HepG2 (cell line): Measurements from ENCODE around the gene HFM1. TPM values are rescaled to one million over a fixed set of nuclear protein-coding genes. Genes with fewer than 3 reads are reported as not detected.

Experiments
- ATAC-seq: fragments of 200-7000 bp; cut with Tn5 transposase; 3 replicates; pipeline ENCODE4 v1.9.1; 2020; ENCODE audit warnings: mild to moderate bottlenecking, moderate library complexity
- BruUV-seq: library from RNA; stranded (reverse); fragments of 400-500 nt; replicated peaks from 2 replicates; lab custom pipeline; 2021; lab: Mats Ljungman, UMichigan
- CTCF ChIA-PET: fragments of 300-600 bp; formaldehyde crosslinking; extraction: SDS; loops from one replicate; lab custom pipeline; 2021; ENCODE audit warnings: low total read pairs, inconsistent platforms, low intra/inter-chr PET ratio; lab: Yijun Ruan, JAX
- POLR2A ChIA-PET: fragments of 350-600 bp; sonication (Branson Sonifier 250); formaldehyde crosslinking; loops from one replicate; lab custom pipeline; 2020; ENCODE audit warnings: antibody characterized with exemption, inconsistent platforms; lab: Yijun Ruan, JAX
- DNase-seq: peaks from one replicate; pipeline ENCODE4 v3.0.0-alpha.2; 2015; ENCODE audit warnings: low spot score
- FAIRE-seq: peaks from 3 replicates; lab custom pipeline; 2011; peaks lifted over from hg19 to GRCh38; lab: Jason Lieb, UNC
- H2AFZ ChIP-seq: one replicate; pipeline ENCODE4 v1.6.1; 2011; ENCODE audit warnings: low read length, inconsistent platforms
- H3K27ac ChIP-seq: fragments of 300-600 bp; 3 replicates; pipeline ENCODE4 v1.8.0; 2011; ENCODE audit warnings: mixed run types, mild to moderate bottlenecking, mixed read lengths, low read length, inconsistent platforms; ENCODE audit not compliant: insufficient read depth; ENCODE audit errors: extremely low read length
- H3K27me3 ChIP-seq, 2 experiments: fragments of 200-600 bp in 1 of 2; 2 replicates in 1 of 2; 3 replicates in 1 of 2; pipeline versions ENCODE4 v1.6.0 to v1.8.0; 2011; ENCODE audit warnings: low read length in 2 of 2, mild to moderate bottlenecking in 2 of 2, moderate library complexity in 2 of 2, inconsistent platforms in 1 of 2; ENCODE audit not compliant: insufficient read depth in 2 of 2, control insufficient read depth in 1 of 2
- H3K36me3 ChIP-seq, 2 experiments: fragments of 200-600 bp in 1 of 2; replicated peaks in 1 of 2; 2 replicates in 1 of 2; 3 replicates in 1 of 2; pipeline versions ENCODE4 v1.5.1 to v1.8.0; 2011; ENCODE audit warnings: low read length in 2 of 2, inconsistent platforms in 1 of 2; ENCODE audit not compliant: insufficient read depth in 2 of 2, control insufficient read depth in 1 of 2
- H3K4me1 ChIP-seq: 2 replicates; pipeline ENCODE4 v1.5.1; 2012; ENCODE audit warnings: low read length, inconsistent platforms; ENCODE audit not compliant: insufficient read depth
- H3K4me2 ChIP-seq: 2 replicates; pipeline ENCODE4 v1.6.0; 2011; ENCODE audit warnings: low read depth, low read length, inconsistent platforms
- H3K4me3 ChIP-seq, 3 experiments: fragments of 200-600 bp in 1 of 3; sonication (generic), shearing (Covaris generic) in 1 of 3; replicated peaks in 1 of 3; 2 replicates each; pipeline ENCODE4 v1.5.1; 2011 to 2016; ENCODE audit warnings: low read length in 3 of 3, inconsistent platforms in 2 of 3, low read depth in 2 of 3, mild to moderate bottlenecking in 2 of 3, control low read depth in 1 of 3, mixed read lengths in 1 of 3; ENCODE audit not compliant: insufficient read depth in 1 of 3
- H3K79me2 ChIP-seq: one replicate; pipeline ENCODE4 v1.6.1; 2011; ENCODE audit warnings: low read length, inconsistent platforms; ENCODE audit not compliant: insufficient read depth
- H3K9ac ChIP-seq: 2 replicates; pipeline ENCODE4 v1.6.0; 2011; ENCODE audit warnings: mild to moderate bottlenecking, low read depth, low read length, inconsistent platforms; ENCODE audit not compliant: insufficient read depth
- H3K9me3 ChIP-seq: 2 replicates; pipeline ENCODE4 v1.5.1; 2012; ENCODE audit warnings: mild to moderate bottlenecking, low read length
- H4K20me1 ChIP-seq: 2 replicates; pipeline ENCODE4 v1.6.0; 2011; ENCODE audit warnings: inconsistent platforms, mild to moderate bottlenecking, low read length, moderate library complexity; ENCODE audit not compliant: insufficient read depth
- ATF7 ChIP-seq, 2 experiments: fragments of 450-650 bp in 1 of 2; sonication (generic) in 1 of 2; formaldehyde crosslinking in 1 of 2; IDR thresholded peaks; 2 replicates each; pipeline versions ENCODE4 v1.4.0 to v1.6.1; 2016 to 2020; ENCODE audit warnings: antibody characterized with exemption in 1 of 2, mild to moderate bottlenecking in 1 of 2, missing genetic modification reagents in 1 of 2
- CENPBD1 ChIP-seq: sonication (generic); formaldehyde crosslinking; IDR thresholded peaks from 2 replicates; pipeline ENCODE4 v1.8.0; 2022; ENCODE audit warnings: missing genetic modification reagents, low read depth, mild to moderate bottlenecking, borderline replicate concordance
- HMG20B ChIP-seq: conservative IDR thresholded peaks from 2 replicates; pipeline ENCODE4 v1.6.1; 2016; ENCODE audit warnings: missing genetic modification reagents, missing compliant biosample characterization
- HNRNPK ChIP-seq: fragments of 200-400 bp; formaldehyde crosslinking; IDR thresholded peaks from 2 replicates; pipeline ENCODE4 v1.6.1; 2018; ENCODE audit warnings: low read length, low read depth, moderate library complexity, mild to moderate bottlenecking; ENCODE audit not compliant: poor library complexity, severe bottlenecking
- ONECUT2 ChIP-seq: sonication (generic); formaldehyde crosslinking; IDR thresholded peaks from 2 replicates; pipeline ENCODE4 v1.4.0; 2020; ENCODE audit warnings: missing genetic modification reagents
- RFXAP ChIP-seq: sonication (generic); formaldehyde crosslinking; IDR thresholded peaks from 2 replicates; pipeline ENCODE4 v1.4.0; 2020; ENCODE audit warnings: missing genetic modification reagents, borderline replicate concordance
- SIN3B ChIP-seq: fragments of 150-350 bp; IDR thresholded peaks from 2 replicates; pipeline ENCODE4 v1.6.1; 2014; ENCODE audit warnings: low read length
- SMYD3 ChIP-seq: sonication (generic); formaldehyde crosslinking; IDR thresholded peaks from 2 replicates; pipeline ENCODE4 v1.8.1; 2023; ENCODE audit warnings: mild to moderate bottlenecking, missing genetic modification reagents
- SRF ChIP-seq: IDR thresholded peaks from 2 replicates; pipeline ENCODE4 v1.6.1; 2011; ENCODE audit warnings: mild to moderate bottlenecking, low read depth, low read length, moderate library complexity
- ZNF253 ChIP-seq: sonication (generic); formaldehyde crosslinking; IDR thresholded peaks from 2 replicates; pipeline ENCODE4 v1.8.0; 2022; ENCODE audit warnings: mild to moderate bottlenecking, missing genetic modification reagents, borderline replicate concordance
- ZNF326 ChIP-seq: sonication (generic); formaldehyde crosslinking; IDR thresholded peaks from 2 replicates; pipeline ENCODE4 v1.4.0; 2020; ENCODE audit warnings: missing genetic modification reagents, borderline replicate concordance
- ZNF484 ChIP-seq: sonication (generic); formaldehyde crosslinking; IDR thresholded peaks from 2 replicates; pipeline ENCODE4 v1.5.1; 2020; ENCODE audit warnings: mild to moderate bottlenecking, low read depth, missing genetic modification reagents, borderline replicate concordance
- ZNF567 ChIP-seq: sonication (generic); formaldehyde crosslinking; IDR thresholded peaks from 2 replicates; pipeline ENCODE4 v1.8.1; 2023; ENCODE audit warnings: mild to moderate bottlenecking, missing genetic modification reagents, borderline replicate concordance
- ZNF614 ChIP-seq: IDR thresholded peaks from 2 replicates; pipeline ENCODE4 v1.6.1; 2018; ENCODE audit warnings: missing biosample characterization, missing genetic modification reagents, inconsistent platforms, borderline replicate concordance
- ZNF850 ChIP-seq: sonication (generic); formaldehyde crosslinking; conservative IDR thresholded peaks from 2 replicates; pipeline ENCODE4 v1.9.0; 2021; ENCODE audit warnings: mild to moderate bottlenecking, missing genetic modification reagents
- WGBS: methylation state at CpG from one replicate; pipeline ENCODE4 v1.1.6; 2017; ENCODE audit warnings: low lambda C conversion rate; 5-methylcytosine and 5-hydroxymethylcytosine counted together
- in situ Hi-C: cut with HindIII; loops from 2 replicates; pipeline ENCODE4 v1.10.0; 2017; ENCODE audit warnings: low pct_unique_long_range_greater_than_20kb; ENCODE audit not compliant: extremely low pct_ligation_motif_present
- intact Hi-C: fragments of 100-400 bp; cut with micrococcal nuclease; formaldehyde crosslinking; loops from one replicate; pipeline ENCODE4 v1.10.0; 2022; ENCODE audit not compliant: unreplicated experiment
- polyA plus RNA-seq, 8 experiments: library from polyadenylated mRNA; depleted of rRNA in 3 of 8; stranded (reverse) in 7 of 8; unstranded in 1 of 8; fragments of >200 nt; fragmentation: Illumina TruSeq in 4 of 8; extraction: Trizol in 4 of 8; gene quantifications; 2 replicates each; pipeline versions ENCODE4 v1.2.1 to v1.2.3, GENCODE V29; 2011 to 2016; ENCODE audit warnings: low read depth in 4 of 8, missing spikeins in 1 of 8, mixed read lengths in 1 of 8; ENCODE audit not compliant: insufficient read depth in 1 of 8
- total RNA-seq, 5 experiments: library from RNA; depleted of rRNA; stranded (reverse); fragments of >200 nt; fragmentation: Illumina TruSeq; extraction: Trizol; gene quantifications; 2 replicates each; pipeline ENCODE4 v1.2.3, GENCODE V29; 2016; ENCODE audit warnings: low read depth in 1 of 5

HFM1 gene
- total and polyA plus RNA-seq, 2 of the 13 experiments (the other 11 are each of a cell fraction or from before 2014, with no cell fraction given) = 0.29 to 1.4 TPM

DNA sequence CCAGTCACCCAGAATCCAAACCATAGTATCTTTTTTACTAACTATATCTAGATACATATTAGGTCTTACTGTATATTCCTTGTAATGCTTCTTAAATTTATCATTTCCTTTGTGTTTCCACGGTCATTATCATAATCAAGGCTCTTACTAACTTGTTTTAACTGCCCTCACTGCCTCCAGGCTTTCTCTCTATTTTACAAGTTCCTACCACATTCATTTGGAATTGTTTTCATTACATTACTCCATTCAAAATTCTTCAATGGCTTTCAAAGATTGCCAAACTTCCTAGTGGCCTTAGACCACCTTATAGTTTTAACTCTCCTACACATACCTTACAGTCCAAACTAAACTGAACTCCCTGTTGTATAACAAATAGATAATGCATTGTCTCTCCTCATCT lies 6.3 kb downstream of the HFM1 start:
- WGBS = 9% methylated on average over 1 of the region's 1 CpG
- DNase-seq (no peak), FAIRE-seq (no peak), ATAC-seq (no peak)
- no peak overlapping the region for H3K4me2 ChIP-seq
- CTCF ChIA-PET = no interaction called here
- no peaks in the 10 kb centered on the region for H3K4me1 ChIP-seq
- no peak overlapping the region for H3K4me3 ChIP-seq
- TF ChIP-seq ZNF253 (CRISPR knock-in tag) (no peak), ATF7 (IDR thresholded peaks at IDR 0.05) (peak; percentile 27; the same call in 1 of the 2 replicates), ATF7 (CRISPR knock-in tag; IDR thresholded peaks at IDR 0.05) (no peak)
- TF ChIP-seq, all 625 proteins: peak for 1
- Histone ChIP-seq H3K9me3 (no peaks in the 10 kb centered on the region), H3K79me2 (no peaks in the 10 kb centered on the region), H3K36me3 (no peaks in the 10 kb centered on the region), H3K27me3 (no peaks in the 10 kb centered on the region), H4K20me1 (no peaks in the 10 kb centered on the region), H2AFZ (no peak overlapping the region), H3K27ac (no peak overlapping the region), H3K9ac (no peak overlapping the region)
- BruUV-seq = no TSS peak
- POLR2A ChIA-PET = no interaction called here
- intact Hi-C loops (no loop called here), in situ Hi-C loops (no loop called here)

DNA sequence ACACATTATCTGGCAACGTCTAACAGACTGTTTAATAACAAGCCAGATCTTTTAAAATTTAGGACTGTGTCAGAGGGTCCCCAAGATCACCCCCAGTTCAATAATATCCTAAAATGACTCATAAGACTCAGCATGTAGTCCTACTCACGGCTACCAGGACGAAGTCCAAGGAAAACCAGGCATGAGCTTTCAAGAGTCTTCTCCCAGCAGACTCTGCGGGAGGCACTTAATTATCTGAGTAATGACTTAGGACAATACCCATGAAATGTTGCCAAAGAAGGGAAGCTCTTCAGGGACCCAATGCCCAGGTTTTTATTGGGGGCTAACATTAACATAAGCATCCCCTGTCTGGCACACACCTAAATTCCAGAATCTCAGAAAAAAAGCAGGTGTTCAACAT lies 7.0 kb downstream of the HFM1 start:
- Histone ChIP-seq H3K79me2 (no peaks in the 10 kb centered on the region), H3K4me3 (no peak overlapping the region), H3K4me1 (no peaks in the 10 kb centered on the region), H3K9ac (no peak overlapping the region), H3K27me3 (no peaks in the 10 kb centered on the region)
- intact Hi-C loops (no loop called here), in situ Hi-C loops (no loop called here)
- TF ChIP-seq ZNF567 (CRISPR knock-in tag) (no peak), CENPBD1 (CRISPR knock-in tag) (no peak), ZNF326 (no peak), SMYD3 (CRISPR knock-in tag) (no peak), HNRNPK (no peak), ZNF484 (CRISPR knock-in tag) (no peak), SIN3B (no peak), HMG20B (CRISPR knock-in tag) (no peak), ZNF850 (CRISPR knock-in tag) (no peak), ONECUT2 (CRISPR knock-in tag) (no peak), SRF (no peak), ZNF614 (no peak), RFXAP (CRISPR knock-in tag) (no peak)
- TF ChIP-seq, all 625 proteins: peak for 0
- FAIRE-seq (no peak), DNase-seq (no peak), ATAC-seq (no peak)
- WGBS = 2% methylated on average over 3 of the region's 4 CpGs
- no peak overlapping the region for H2AFZ ChIP-seq
- CTCF ChIA-PET = no interaction called here
- H3K27ac ChIP-seq = no peak overlapping the region
- H3K4me2 ChIP-seq = no peak overlapping the region
- POLR2A ChIA-PET = no interaction called here
- H3K9me3 ChIP-seq = no peaks in the 10 kb centered on the region
- no TSS peak for BruUV-seq
- no peaks in the 10 kb centered on the region for H4K20me1 ChIP-seq
- H3K36me3 ChIP-seq = no peaks in the 10 kb centered on the region
